Activated CD4-positive, alpha-beta T cell treated with anti-CD3 and anti-CD28 coated beads, Interleukin-2, amount 50 U/mL, for 4 hours (primary cell): ENCODE data around the gene NPIPA5.
A peak's percentile ranks its signal among the peaks of the same experiment; 100 is the strongest.
"Not testable (repeated sequence)": the region's sequence is repeated elsewhere in the genome, so short reads cannot be mapped to it uniquely, and the experiment has no call there.

ENCODE experiments used
- DNase-seq, 2 experiments: peaks; one replicate each; pipeline ENCODE4 v3.0.0-alpha.2; 2020

Gene NPIPA5

GRCh38 chr16:15378194-15378593 lies at the start of gene NPIPA5:
NPIPA5 (minus strand) TSS chr16:15378294; CDS start chr16:15378294, 0 bp downstream.
- not testable (repeated sequence) for DNase-seq

- DNase-seq = peak; percentile 50 to 55
Measured at GRCh38 chr16:15427648-15428239, 49.6 kb upstream of the NPIPA5 start.

- no peak for DNase-seq
Measured at GRCh38 chr16:15426796-15427195, 48.7 kb upstream of the NPIPA5 start.

GRCh38 chr16:15425861-15426260 lies 47.8 kb upstream of the NPIPA5 start:
- DNase-seq = no peak

- DNase-seq = no peak
Measured at GRCh38 chr16:15422222-15422621, 44.1 kb upstream of the NPIPA5 start.

GRCh38 chr16:15421696-15422095 lies 43.6 kb upstream of the NPIPA5 start:
- not testable (repeated sequence) for DNase-seq

- no peak for DNase-seq
Measured at GRCh38 chr16:15418206-15418605, 40.1 kb upstream of the NPIPA5 start.

GRCh38 chr16:15417197-15417596 lies 39.1 kb upstream of the NPIPA5 start:
- no peak for DNase-seq

GRCh38 chr16:15415511-15415985 lies 37.5 kb upstream of the NPIPA5 start:
- no peak for DNase-seq

GRCh38 chr16:15409476-15409875 lies 31.4 kb upstream of the NPIPA5 start:
- not testable (repeated sequence) for DNase-seq

GRCh38 chr16:15407756-15408155 lies 29.7 kb upstream of the NPIPA5 start:
- DNase-seq = not testable (repeated sequence)

GRCh38 chr16:15404792-15405191 lies 26.7 kb upstream of the NPIPA5 start:
- no peak for DNase-seq

- DNase-seq = not testable (repeated sequence)
Measured at GRCh38 chr16:15404091-15404490, 26.0 kb upstream of the NPIPA5 start.

- DNase-seq = no peak
Measured at GRCh38 chr16:15403392-15403995, 25.4 kb upstream of the NPIPA5 start.

GRCh38 chr16:15401972-15402371 lies 23.9 kb upstream of the NPIPA5 start:
- no peak for DNase-seq

GRCh38 chr16:15400314-15400713 lies 22.2 kb upstream of the NPIPA5 start:
- not testable (repeated sequence) for DNase-seq

- no peak for DNase-seq
Measured at GRCh38 chr16:15399317-15399716, 21.2 kb upstream of the NPIPA5 start.

GRCh38 chr16:15398618-15399316 lies 20.7 kb upstream of the NPIPA5 start:
- DNase-seq = no peak

- no peak for DNase-seq
Measured at GRCh38 chr16:15396948-15397594, 19.0 kb upstream of the NPIPA5 start.

- not testable (repeated sequence) for DNase-seq
Measured at GRCh38 chr16:15396509-15396829, 18.4 kb upstream of the NPIPA5 start.

- DNase-seq = not testable (repeated sequence)
Measured at GRCh38 chr16:15395631-15396508, 17.8 kb upstream of the NPIPA5 start, which contains the start of gene MPV17L. MPV17L (plus strand) TSS chr16:15395754; CDS start chr16:15395898, 144 bp downstream.

GRCh38 chr16:15393025-15393424 lies 14.9 kb upstream of the NPIPA5 start:
- not testable (repeated sequence) for DNase-seq
